ENCODE results near the gene ZNF652.
A peak's percentile ranks its signal among the peaks of the same experiment; 100 is the strongest.

ZNF652 gene

GRCh38 chr17:49361129-49361901 lies 735 bp downstream of the ZNF652 start:
- Histone ChIP-seq H3K4me3 (ENCODE audit: low read depth in 1 of 5, low read length in 5 of 5) (peak overlapping the region; percentile 72 to 91 (median 86)), H3K36me3 (ENCODE audit: control insufficient read depth in 5 of 5, insufficient read depth in 5 of 5, low read length in 5 of 5) (no peaks in the 10 kb centered on the region), H3K9me3 (ENCODE audit: control insufficient read depth in 5 of 5, low read length in 5 of 5) (no peaks in the 10 kb centered on the region), H3K27ac (ENCODE audit: low read depth, low read length) (peak overlapping the region; percentile 81), H3K4me1 (ENCODE audit: control insufficient read depth in 5 of 5, insufficient read depth in 5 of 5, low read length in 5 of 5) (peaks cover 9 to 37% (median 27%) of the 10 kb centered on the region in 5 donors), H3K27me3 (ENCODE audit: control insufficient read depth in 5 of 5, insufficient read depth in 4 of 5, low read length in 5 of 5) (no peaks in the 10 kb centered on the region), H3K9ac (ENCODE audit: low read length in 5 of 5) (peak overlapping the region; percentile 66 to 90 (median 76))

GRCh38 chr17:49360796-49361128 lies 1.3 kb downstream of the ZNF652 start:
- Histone ChIP-seq H3K4me3 (ENCODE audit: low read depth in 1 of 5, low read length in 5 of 5) (peak overlapping the region; percentile 72 to 91 (median 86)), H3K27ac (ENCODE audit: low read depth, low read length) (no peak overlapping the region), H3K36me3 (ENCODE audit: control insufficient read depth in 5 of 5, insufficient read depth in 5 of 5, low read length in 5 of 5) (no peaks in the 10 kb centered on the region), H3K9ac (ENCODE audit: low read length in 5 of 5) (peak overlapping the region in 4 of 5 donors; percentile 68 to 90 (median 82)), H3K27me3 (ENCODE audit: control insufficient read depth in 5 of 5, insufficient read depth in 4 of 5, low read length in 5 of 5) (no peaks in the 10 kb centered on the region), H3K9me3 (ENCODE audit: control insufficient read depth in 5 of 5, low read length in 5 of 5) (no peaks in the 10 kb centered on the region), H3K4me1 (ENCODE audit: control insufficient read depth in 5 of 5, insufficient read depth in 5 of 5, low read length in 5 of 5) (peaks cover 9 to 37% (median 27%) of the 10 kb centered on the region in 5 donors)

GRCh38 chr17:49359990-49360795 lies 1.9 kb downstream of the ZNF652 start:
- no peak overlapping the region for H3K27ac ChIP-seq (ENCODE audit: low read depth, low read length)
- H3K27me3 ChIP-seq (ENCODE audit: control insufficient read depth in 5 of 5, insufficient read depth in 4 of 5, low read length in 5 of 5) = no peaks in the 10 kb centered on the region
- peaks cover 9 to 37% (median 27%) of the 10 kb centered on the region in 5 donors for H3K4me1 ChIP-seq (ENCODE audit: control insufficient read depth in 5 of 5, insufficient read depth in 5 of 5, low read length in 5 of 5)
- H3K4me3 ChIP-seq (ENCODE audit: low read depth in 1 of 5, low read length in 5 of 5) = peak overlapping the region; percentile 72 to 91 (median 86)
- H3K36me3 ChIP-seq (ENCODE audit: control insufficient read depth in 5 of 5, insufficient read depth in 5 of 5, low read length in 5 of 5) = no peaks in the 10 kb centered on the region
- H3K9ac ChIP-seq (ENCODE audit: low read length in 5 of 5) = peak overlapping the region in 3 of 5 donors; percentile 76 to 90 (median 88)
- H3K9me3 ChIP-seq (ENCODE audit: control insufficient read depth in 5 of 5, low read length in 5 of 5) = no peaks in the 10 kb centered on the region

GRCh38 chr17:49358641-49359247 lies 3.3 kb downstream of the ZNF652 start:
- Histone ChIP-seq H3K27ac (ENCODE audit: low read depth, low read length) (no peak overlapping the region), H3K9me3 (ENCODE audit: control insufficient read depth in 5 of 5, low read length in 5 of 5) (no peaks in the 10 kb centered on the region), H3K36me3 (ENCODE audit: control insufficient read depth in 5 of 5, insufficient read depth in 5 of 5, low read length in 5 of 5) (no peaks in the 10 kb centered on the region), H3K27me3 (ENCODE audit: control insufficient read depth in 5 of 5, insufficient read depth in 4 of 5, low read length in 5 of 5) (no peaks in the 10 kb centered on the region), H3K9ac (ENCODE audit: low read length in 5 of 5) (peak overlapping the region in 1 of 5 donors; percentile 52), H3K4me3 (ENCODE audit: low read depth in 1 of 5, low read length in 5 of 5) (no peak overlapping the region), H3K4me1 (ENCODE audit: control insufficient read depth in 5 of 5, insufficient read depth in 5 of 5, low read length in 5 of 5) (peaks cover 9 to 37% (median 27%) of the 10 kb centered on the region in 5 donors)

GRCh38 chr17:49357516-49357915 lies 4.5 kb downstream of the ZNF652 start:
- Histone ChIP-seq H3K4me1 (ENCODE audit: control insufficient read depth in 5 of 5, insufficient read depth in 5 of 5, low read length in 5 of 5) (peaks cover 9 to 34% (median 24%) of the 10 kb centered on the region in 5 donors), H3K4me3 (ENCODE audit: low read depth in 1 of 5, low read length in 5 of 5) (no peak overlapping the region), H3K9ac (ENCODE audit: low read length in 5 of 5) (no peak overlapping the region), H3K9me3 (ENCODE audit: control insufficient read depth in 5 of 5, low read length in 5 of 5) (no peaks in the 10 kb centered on the region), H3K27me3 (ENCODE audit: control insufficient read depth in 5 of 5, insufficient read depth in 4 of 5, low read length in 5 of 5) (no peaks in the 10 kb centered on the region), H3K27ac (ENCODE audit: low read depth, low read length) (no peak overlapping the region), H3K36me3 (ENCODE audit: control insufficient read depth in 5 of 5, insufficient read depth in 5 of 5, low read length in 5 of 5) (no peaks in the 10 kb centered on the region)

- no peaks in the 10 kb centered on the region for H3K36me3 ChIP-seq (ENCODE audit: control insufficient read depth in 5 of 5, insufficient read depth in 5 of 5, low read length in 5 of 5)
Measured at GRCh38 chr17:49356320-49356719, 5.7 kb downstream of the ZNF652 start.

GRCh38 chr17:49353607-49354006 lies 8.4 kb downstream of the ZNF652 start:
- Histone ChIP-seq H3K36me3 (ENCODE audit: control insufficient read depth in 5 of 5, insufficient read depth in 5 of 5, low read length in 5 of 5) (no peaks in the 10 kb centered on the region), H3K4me3 (ENCODE audit: low read depth in 1 of 5, low read length in 5 of 5) (no peak overlapping the region), H3K4me1 (ENCODE audit: control insufficient read depth in 5 of 5, insufficient read depth in 5 of 5, low read length in 5 of 5) (peaks cover 0 to 7% (median 2%) of the 10 kb centered on the region in 5 donors), H3K27me3 (ENCODE audit: control insufficient read depth in 5 of 5, insufficient read depth in 4 of 5, low read length in 5 of 5) (no peaks in the 10 kb centered on the region), H3K27ac (ENCODE audit: low read depth, low read length) (no peak overlapping the region), H3K9ac (ENCODE audit: low read length in 5 of 5) (no peak overlapping the region), H3K9me3 (ENCODE audit: control insufficient read depth in 5 of 5, low read length in 5 of 5) (no peaks in the 10 kb centered on the region)

More at GRCh38 chr17:49356320-49356719, 5.7 kb downstream of the ZNF652 start:
- Histone ChIP-seq H3K4me1 (ENCODE audit: control insufficient read depth in 5 of 5, insufficient read depth in 5 of 5, low read length in 5 of 5) (peaks cover 9 to 30% (median 21%) of the 10 kb centered on the region in 5 donors), H3K4me3 (ENCODE audit: low read depth in 1 of 5, low read length in 5 of 5) (no peak overlapping the region), H3K27ac (ENCODE audit: low read depth, low read length) (no peak overlapping the region), H3K27me3 (ENCODE audit: control insufficient read depth in 5 of 5, insufficient read depth in 4 of 5, low read length in 5 of 5) (no peaks in the 10 kb centered on the region), H3K9me3 (ENCODE audit: control insufficient read depth in 5 of 5, low read length in 5 of 5) (no peaks in the 10 kb centered on the region), H3K9ac (ENCODE audit: low read length in 5 of 5) (no peak overlapping the region)

GRCh38 chr17:49352587-49353154 lies 9.4 kb downstream of the ZNF652 start:
- Histone ChIP-seq H3K9ac (ENCODE audit: low read length in 5 of 5) (no peak overlapping the region), H3K4me3 (ENCODE audit: low read depth in 1 of 5, low read length in 5 of 5) (no peak overlapping the region), H3K4me1 (ENCODE audit: control insufficient read depth in 5 of 5, insufficient read depth in 5 of 5, low read length in 5 of 5) (peaks cover 0 to 3% (median 0%) of the 10 kb centered on the region in 5 donors), H3K27ac (ENCODE audit: low read depth, low read length) (no peak overlapping the region), H3K9me3 (ENCODE audit: control insufficient read depth in 5 of 5, low read length in 5 of 5) (no peaks in the 10 kb centered on the region), H3K27me3 (ENCODE audit: control insufficient read depth in 5 of 5, insufficient read depth in 4 of 5, low read length in 5 of 5) (no peaks in the 10 kb centered on the region), H3K36me3 (ENCODE audit: control insufficient read depth in 5 of 5, insufficient read depth in 5 of 5, low read length in 5 of 5) (no peaks in the 10 kb centered on the region)

GRCh38 chr17:49351572-49352140 lies 10.4 kb downstream of the ZNF652 start:
- Histone ChIP-seq H3K9me3 (ENCODE audit: control insufficient read depth in 5 of 5, low read length in 5 of 5) (no peaks in the 10 kb centered on the region), H3K27me3 (ENCODE audit: control insufficient read depth in 5 of 5, insufficient read depth in 4 of 5, low read length in 5 of 5) (no peaks in the 10 kb centered on the region), H3K36me3 (ENCODE audit: control insufficient read depth in 5 of 5, insufficient read depth in 5 of 5, low read length in 5 of 5) (no peaks in the 10 kb centered on the region), H3K4me3 (ENCODE audit: low read depth in 1 of 5, low read length in 5 of 5) (no peak overlapping the region), H3K4me1 (ENCODE audit: control insufficient read depth in 5 of 5, insufficient read depth in 5 of 5, low read length in 5 of 5) (peaks cover 0 to 3% (median 0%) of the 10 kb centered on the region in 5 donors), H3K27ac (ENCODE audit: low read depth, low read length) (no peak overlapping the region), H3K9ac (ENCODE audit: low read length in 5 of 5) (no peak overlapping the region)
